ENCODE results near the gene HCN1.

GRCh38 chr5:45737153-45737552 lies 41.0 kb upstream of the HCN1 start:
- TF ChIP-seq CTCF (IDR thresholded peaks at IDR 0.05) (no peak), POLR2A (IDR thresholded peaks at IDR 0.05) (no peak)
